ENCODE results near the gene CTNNA1. TPM values are rescaled to one million over a fixed set of nuclear protein-coding genes. Genes with fewer than 3 reads are reported as not detected.

Gene CTNNA1
- total and polyA plus RNA-seq, 9 of the 15 experiments (the other 6 are each of a cell fraction or from before 2014, with no cell fraction given), result 29.6 to 117 (median 89.1) TPM

DNA sequence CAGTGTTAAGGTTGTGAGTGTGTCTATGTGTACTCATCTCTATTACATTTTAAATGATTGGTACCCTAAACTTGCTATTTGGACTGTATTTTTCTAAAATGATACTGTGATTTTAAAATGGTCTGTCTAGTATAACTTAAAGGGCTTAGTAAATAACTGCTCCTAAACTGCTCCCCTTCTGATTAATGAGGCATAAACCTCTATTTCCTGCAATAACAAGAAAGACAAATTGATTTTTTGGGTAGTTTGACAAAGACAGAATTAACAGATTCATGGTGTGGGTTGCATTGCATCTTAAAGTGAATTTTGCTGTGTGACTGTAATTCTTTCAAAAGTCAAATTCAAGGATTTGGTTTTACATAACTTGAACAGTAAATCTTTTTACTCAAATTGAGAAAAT is 130.0 kb downstream of the CTNNA1 start:
- no peaks in the 10 kb centered on the region for H3K9me1 ChIP-seq (ENCODE audit: control insufficient read depth, insufficient read depth, low read length)
- no peaks in the 10 kb centered on the region; a peak in 1 of 5 replicates for H3K4me1 ChIP-seq (replicated peaks in 1 of 2; ENCODE audit: control insufficient read depth in 2 of 2, insufficient read depth in 2 of 2, low read length in 2 of 2)
- ChIA-PET CTCF (ENCODE audit: low intra/inter-chr PET ratio) (no interaction called here), POLR2A (no interaction called here)
- no peak overlapping the region for H3K4me3 ChIP-seq
- no peak overlapping the region for H3K27ac ChIP-seq (ENCODE audit: extremely low read depth, low read depth, low read length)
- DNase-seq (ENCODE audit: extremely low read depth in 1 of 4, low spot score in 3 of 4) (no peak), ATAC-seq (no peak), FAIRE-seq (no peak)
- H2AFZ ChIP-seq (ENCODE audit: low read depth, low read length), result no peak overlapping the region
- no peaks in the 10 kb centered on the region for H4K20me1 ChIP-seq (replicated peaks; ENCODE audit: control insufficient read depth, insufficient read depth, low read length)
- H3K9me3 ChIP-seq (replicated peaks; ENCODE audit: control insufficient read depth, insufficient read depth, low read depth, low read length), result no peaks in the 10 kb centered on the region
- intact Hi-C loops (cut with micrococcal nuclease), result no loop called here
- H3K4me2 ChIP-seq (ENCODE audit: insufficient read depth, low read length), result no peak overlapping the region
- no peaks in the 10 kb centered on the region for H3K79me2 ChIP-seq (ENCODE audit: control insufficient read depth, insufficient read depth, low read length)
- no peaks in the 10 kb centered on the region for H3K27me3 ChIP-seq (ENCODE audit: control insufficient read depth in 2 of 2, insufficient read depth in 2 of 2, low read length in 2 of 2)
- in situ Hi-C loops (cut with MboI), result no loop called here
- H3K36me3 ChIP-seq (ENCODE audit: control insufficient read depth, insufficient read depth, low read length), result peaks cover 12% of the 10 kb centered on the region
- TF ChIP-seq ZFP36 (IDR thresholded peaks at IDR 0.05; ENCODE audit: low read depth, low read length, partially characterized antibody), result no peak
- no peak overlapping the region for H3K9ac ChIP-seq (ENCODE audit: insufficient read depth in 1 of 2, low read depth in 2 of 2, low read length in 2 of 2)
- no TSS peak for BruUV-seq (replicated peaks)

DNA sequence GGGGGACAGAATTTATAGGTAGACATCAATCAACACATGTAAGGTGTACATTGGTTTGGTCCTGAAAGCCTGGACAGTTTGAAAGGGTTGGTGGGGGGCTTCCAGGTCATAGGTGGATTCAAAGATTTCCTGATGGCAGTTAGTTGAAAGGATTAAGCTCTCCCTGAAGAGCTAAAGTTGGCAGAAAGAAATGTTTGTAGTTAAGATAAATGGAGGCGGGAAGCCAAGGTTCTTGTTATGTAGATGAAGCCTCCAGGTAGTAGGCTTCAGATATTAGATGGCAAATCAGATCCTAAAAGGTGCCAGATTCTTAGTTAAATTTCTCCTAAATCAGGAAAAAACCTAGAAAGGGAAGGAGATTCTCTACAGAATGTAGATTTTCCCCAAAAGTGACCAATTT is 130.9 kb downstream of the CTNNA1 start:
- H3K9me3 ChIP-seq (replicated peaks; ENCODE audit: control insufficient read depth, insufficient read depth, low read depth, low read length), result no peaks in the 10 kb centered on the region
- no peak overlapping the region for H3K27ac ChIP-seq (ENCODE audit: extremely low read depth, low read depth, low read length)
- in situ Hi-C loops (cut with MboI) (no loop called here), intact Hi-C loops (cut with micrococcal nuclease) (no loop called here)
- no peak overlapping the region for H3K4me2 ChIP-seq (ENCODE audit: insufficient read depth, low read length)
- FAIRE-seq, result no peak
- no peak overlapping the region for H3K9ac ChIP-seq (ENCODE audit: insufficient read depth in 1 of 2, low read depth in 2 of 2, low read length in 2 of 2)
- no peaks in the 10 kb centered on the region for H3K9me1 ChIP-seq (ENCODE audit: control insufficient read depth, insufficient read depth, low read length)
- POLR2A ChIA-PET, result interaction anchor here (0.6 kb wide), 1 partner anchor 446 kb away, joined by 5 read pairs; the partner anchor contains the start of gene REEP2
- H3K36me3 ChIP-seq (ENCODE audit: control insufficient read depth, insufficient read depth, low read length), result peaks cover 18% of the 10 kb centered on the region
- no peak for ATAC-seq
- CTCF ChIA-PET (ENCODE audit: low intra/inter-chr PET ratio), result no interaction called here
- no peaks in the 10 kb centered on the region for H3K79me2 ChIP-seq (ENCODE audit: control insufficient read depth, insufficient read depth, low read length)
- DNase-seq (ENCODE audit: extremely low read depth in 1 of 4, low spot score in 3 of 4), result no peak
- H2AFZ ChIP-seq (ENCODE audit: low read depth, low read length), result no peak overlapping the region
- no peaks in the 10 kb centered on the region for H3K27me3 ChIP-seq (ENCODE audit: control insufficient read depth in 2 of 2, insufficient read depth in 2 of 2, low read length in 2 of 2)
- no TSS peak for BruUV-seq (replicated peaks)
- no peaks in the 10 kb centered on the region for H3K4me1 ChIP-seq (replicated peaks in 1 of 2; ENCODE audit: control insufficient read depth in 2 of 2, insufficient read depth in 2 of 2, low read length in 2 of 2)
- WGBS (ENCODE audit: insufficient coverage, low coverage, missing lambda C conversion rate), result 100% methylated on average over 1 of the region's 1 CpG
- TF ChIP-seq TEAD2 (tag; IDR thresholded peaks at IDR 0.05), result no peak
- no peak for TF ChIP-seq PCBP1 (IDR thresholded peaks at IDR 0.05; ENCODE audit: low read depth, low read length, poor library complexity, severe bottlenecking)
- no peak for TF ChIP-seq POLR2A (conservative IDR thresholded peaks at IDR 0.05)
- no peak for TF ChIP-seq ZSCAN29 (IDR thresholded peaks at IDR 0.05)
- no peak for TF ChIP-seq U2AF2 (optimal IDR thresholded peaks at IDR 0.05; ENCODE audit: low read depth, low read length)
- H3K4me3 ChIP-seq, result no peak overlapping the region
- H4K20me1 ChIP-seq (replicated peaks; ENCODE audit: control insufficient read depth, insufficient read depth, low read length), result no peaks in the 10 kb centered on the region

Data from K562 (cell line).